Measurements from ENCODE around the gene GCNT2.

GRCh38 chr6:10659699-10660348 is 138.7 kb downstream of the GCNT2 start:
- no peak for TF ChIP-seq REST (IDR thresholded peaks at IDR 0.05; ENCODE audit: low read depth)
- no peak for TF ChIP-seq RAD21 (IDR thresholded peaks at IDR 0.05; ENCODE audit: low read depth)
- TF ChIP-seq YY1 (IDR thresholded peaks at IDR 0.05; ENCODE audit: low read depth): peak; percentile 34; the same call in 1 of the 2 replicates
- TF ChIP-seq MAX (IDR thresholded peaks at IDR 0.05): peak; percentile 57
- peak; percentile 67 for TF ChIP-seq TAF1 (IDR thresholded peaks at IDR 0.05; ENCODE audit: low read depth)
